Stimulated activated CD8-positive, alpha-beta memory T cell treated with anti-CD3 and anti-CD28 coated beads, Interleukin-15, amount 100 ng/mL, for 24 hours (primary cell): ENCODE results near the gene C1orf35.

Source experiments
- DNase-seq: peaks from one replicate; pipeline ENCODE4 v3.0.0-alpha.2; 2020; ENCODE audit warnings: low read depth

C1orf35 gene

GRCh38 chr1:228109073-228109961 is 6.2 kb upstream of the C1orf35 start, which contains the start of gene MRPL55:
Gene MRPL55, minus strand, starts transcription at chr1:228109299. Its CDS starts 1,039 bp downstream, at chr1:228108260.
- DNase-seq: peak; percentile 100

- no peak for DNase-seq
Observed at GRCh38 chr1:228108742-228109072, 5.6 kb upstream of the C1orf35 start.

GRCh38 chr1:228108055-228108690 is 5.0 kb upstream of the C1orf35 start:
- no peak for DNase-seq

- DNase-seq: no peak
Observed at GRCh38 chr1:228107636-228108035, 4.5 kb upstream of the C1orf35 start.

- no peak for DNase-seq
Observed at GRCh38 chr1:228106800-228107054, 3.6 kb upstream of the C1orf35 start.

GRCh38 chr1:228105996-228106799 is 3.1 kb upstream of the C1orf35 start:
- no peak for DNase-seq

- no peak for DNase-seq
Observed at GRCh38 chr1:228105270-228105995, 2.3 kb upstream of the C1orf35 start.

GRCh38 chr1:228104526-228105269 is 1.6 kb upstream of the C1orf35 start:
- no peak for DNase-seq

- DNase-seq: no peak
Observed at GRCh38 chr1:228101994-228102790, 933 bp downstream of the C1orf35 start.

- DNase-seq: no peak
Observed at GRCh38 chr1:228101614-228101993, 1.5 kb downstream of the C1orf35 start.

GRCh38 chr1:228100822-228101613 is 2.1 kb downstream of the C1orf35 start:
- no peak for DNase-seq

- no peak for DNase-seq
Observed at GRCh38 chr1:228099331-228099732, 3.8 kb downstream of the C1orf35 start.

- no peak for DNase-seq
Observed at GRCh38 chr1:228098323-228098931, 4.7 kb downstream of the C1orf35 start.

- no peak for DNase-seq
Observed at GRCh38 chr1:228097333-228098081, 5.6 kb downstream of the C1orf35 start.

GRCh38 chr1:228096416-228097332 is 6.5 kb downstream of the C1orf35 start:
- no peak for DNase-seq

- DNase-seq: no peak
Observed at GRCh38 chr1:228095938-228096337, 7.2 kb downstream of the C1orf35 start.

GRCh38 chr1:228095161-228095560 is 8.0 kb downstream of the C1orf35 start:
- DNase-seq: no peak
